Skin epidermis (tissue), 12 donors: ENCODE data around the gene RNF212B.

Experiments
- H3K27ac ChIP-seq, 21 experiments: fragments of 200-600 bp; sonication (generic) in 11 of 21; one replicate each; pipeline ENCODE4 v1.5.0; 2020; ENCODE audit warnings: mild to moderate bottlenecking in 3 of 21, inconsistent platforms in 2 of 21, moderate library complexity in 2 of 21
- H3K4me3 ChIP-seq, 7 experiments: fragments of 200-600 bp; sonication (generic) in 2 of 7; one replicate each; pipeline ENCODE4 v1.5.0; 2020; ENCODE audit warnings: inconsistent platforms in 2 of 7, mild to moderate bottlenecking in 2 of 7, moderate library complexity in 1 of 7

RNF212B gene

DNA sequence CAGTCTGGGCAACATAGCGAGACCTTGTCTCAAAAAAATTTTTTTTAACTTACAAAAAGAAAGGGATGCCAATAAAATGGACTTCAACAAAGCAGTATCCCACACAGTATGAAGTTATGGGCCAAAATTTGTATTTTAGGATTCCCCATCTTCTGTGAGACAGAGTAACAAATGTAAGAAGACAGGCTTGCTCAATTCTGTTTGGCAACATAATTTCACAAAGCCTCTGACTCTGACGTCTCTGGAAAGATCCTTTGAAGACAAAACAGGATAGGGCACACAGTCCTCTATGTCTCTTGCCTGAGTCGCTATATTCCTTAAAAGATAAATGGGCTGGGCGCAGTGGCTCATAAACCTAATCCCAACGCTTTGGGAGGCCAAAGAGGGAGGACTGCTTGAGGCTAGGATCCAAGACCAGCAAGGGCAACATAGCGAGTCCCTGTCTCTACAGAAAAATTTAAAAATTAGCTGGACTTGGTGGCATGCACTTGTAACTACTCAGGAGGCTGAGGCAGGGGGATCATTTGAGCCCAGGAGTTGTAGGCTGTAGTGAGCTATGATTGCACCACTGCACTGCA is 49.3 kb downstream of the RNF212B start:
- peak overlapping the region in 20 of 21 experiments; percentile 18 to 94 (median 88) for H3K27ac ChIP-seq
- peak overlapping the region; percentile 61 to 99 (median 84) for H3K4me3 ChIP-seq

DNA sequence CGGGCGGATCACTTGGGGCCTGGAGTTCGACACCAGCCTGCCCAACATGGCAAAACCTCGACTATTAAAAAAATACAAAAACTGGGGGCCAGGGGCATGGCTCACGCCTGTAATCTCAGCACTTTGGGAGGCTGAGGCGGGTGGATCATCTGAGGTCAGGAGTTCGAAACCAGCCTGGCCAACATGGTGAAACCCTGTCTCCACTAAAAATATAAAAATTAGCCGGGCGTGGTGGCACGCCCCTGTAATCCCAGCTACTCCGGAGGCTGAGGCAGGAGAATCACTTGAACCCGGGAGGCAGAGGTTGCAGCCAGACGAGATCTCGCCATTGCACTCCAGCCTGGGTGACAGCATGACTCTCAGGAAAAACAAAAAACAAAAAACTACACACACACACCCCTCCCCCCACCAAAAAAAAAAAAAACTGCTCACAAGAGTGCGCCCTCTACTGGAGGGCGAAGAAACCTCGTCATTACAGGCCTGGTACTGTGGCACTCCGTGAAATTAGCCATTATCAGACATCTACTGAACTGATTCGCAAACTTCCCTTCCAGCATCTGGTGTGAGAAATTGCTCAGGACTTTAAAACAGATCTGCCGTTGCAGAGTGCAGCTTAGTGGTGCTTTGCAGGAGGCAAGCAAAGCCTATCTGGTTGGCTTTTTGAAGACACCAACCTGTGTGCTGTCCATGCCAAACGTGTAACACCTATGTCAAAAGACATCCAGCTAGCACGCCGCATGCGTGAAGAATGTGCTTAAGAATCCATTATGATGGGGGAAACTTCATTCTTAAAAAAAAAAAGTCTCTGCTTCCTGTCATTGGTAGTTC is 57.2 kb downstream of the RNF212B start:
- no peak overlapping the region for H3K4me3 ChIP-seq
- no peak overlapping the region for H3K27ac ChIP-seq

DNA sequence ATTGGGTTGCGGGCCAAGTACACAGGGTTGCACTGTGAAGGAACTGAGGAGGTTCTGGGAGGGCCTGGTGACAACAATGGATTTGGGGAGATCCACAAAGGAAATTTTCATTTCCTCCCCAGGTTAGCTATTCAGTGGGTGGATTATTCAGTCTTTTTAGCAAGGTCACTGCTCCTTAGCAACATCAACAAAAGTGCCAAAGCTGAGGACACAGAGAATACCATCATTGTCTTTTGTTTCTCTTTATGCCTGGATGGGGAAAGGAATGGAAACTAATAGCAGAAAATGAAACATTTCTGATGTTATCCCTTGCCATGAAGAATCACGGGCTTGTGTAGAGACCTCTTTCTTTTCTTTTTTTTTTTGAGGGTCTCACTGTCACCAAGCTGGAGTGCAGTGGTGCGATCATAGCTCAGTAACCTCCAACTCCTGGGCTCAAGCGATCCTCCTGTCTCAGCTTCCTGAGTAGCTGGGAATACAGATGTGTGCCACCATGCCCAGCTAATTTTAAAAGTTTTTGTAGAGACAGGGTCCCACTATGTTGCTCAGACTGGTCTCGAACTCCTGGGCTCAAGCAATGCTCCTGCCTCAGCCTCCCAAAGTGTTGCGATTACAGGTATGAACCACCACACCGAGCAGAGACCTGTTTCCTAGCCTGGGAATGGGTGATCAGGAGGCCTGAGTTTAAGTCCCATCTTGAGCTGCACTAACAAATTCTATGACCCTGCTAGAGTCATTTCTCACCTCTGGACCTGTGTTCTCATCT is 58.5 kb downstream of the RNF212B start:
- no peak overlapping the region for H3K4me3 ChIP-seq
- peak overlapping the region in 2 of 21 experiments; percentile 28 to 94 for H3K27ac ChIP-seq

DNA sequence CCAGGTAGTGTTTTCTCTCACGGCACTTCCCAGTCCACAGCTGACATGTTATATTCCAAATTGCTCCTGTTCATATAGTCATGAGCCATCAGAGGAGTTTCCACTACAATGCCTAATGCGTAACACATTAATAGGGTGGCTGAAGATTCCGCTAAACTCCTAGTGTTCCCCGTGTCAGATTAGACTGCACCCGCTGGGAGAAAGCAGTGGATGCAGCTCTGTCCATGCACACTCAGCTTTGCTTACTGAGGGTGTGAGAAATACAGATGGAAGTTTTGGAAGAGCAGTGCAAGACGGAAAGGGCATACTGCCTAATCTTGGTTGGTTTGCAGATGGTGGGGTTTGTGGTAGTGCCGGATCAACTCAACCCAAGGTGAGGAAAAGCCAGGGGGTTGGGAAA is 59.4 kb downstream of the RNF212B start:
- H3K4me3 ChIP-seq = no peak overlapping the region
- H3K27ac ChIP-seq = peak overlapping the region in 10 of 21 experiments; percentile 5 to 98 (median 94)

DNA sequence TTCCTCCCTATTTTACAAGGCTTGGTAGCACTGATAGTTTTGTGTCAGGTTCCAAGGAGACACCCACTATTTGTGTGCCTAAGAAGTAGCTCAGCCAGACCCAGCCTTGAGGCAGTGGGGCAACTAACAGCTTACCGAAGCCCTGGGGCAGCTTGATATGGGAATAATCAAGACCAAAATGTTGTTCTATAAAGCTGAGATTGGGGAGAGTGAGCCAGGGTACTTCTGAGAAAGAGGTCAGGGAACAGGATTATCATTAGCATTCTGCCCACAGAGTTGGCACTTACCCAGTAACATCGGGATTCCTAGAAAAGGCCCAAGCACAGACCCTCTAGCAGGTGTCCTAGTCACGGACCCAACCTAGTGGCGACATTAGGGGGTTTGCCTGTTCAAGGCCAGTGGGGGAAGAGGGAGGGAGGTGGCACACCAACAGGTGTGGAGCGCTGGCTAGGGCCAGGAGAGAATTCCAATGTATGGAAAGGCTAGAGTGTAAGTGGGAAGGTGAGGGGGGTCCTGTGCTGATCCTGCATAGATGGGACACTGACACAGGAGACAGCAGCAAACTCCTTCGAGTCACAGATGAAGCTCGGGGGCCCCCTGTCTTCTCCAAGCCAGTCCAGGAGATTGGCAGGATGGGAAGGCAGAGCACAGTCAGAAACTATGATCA is 60.0 kb downstream of the RNF212B start:
- peak overlapping the region in 15 of 21 experiments; percentile 5 to 98 (median 93) for H3K27ac ChIP-seq

DNA sequence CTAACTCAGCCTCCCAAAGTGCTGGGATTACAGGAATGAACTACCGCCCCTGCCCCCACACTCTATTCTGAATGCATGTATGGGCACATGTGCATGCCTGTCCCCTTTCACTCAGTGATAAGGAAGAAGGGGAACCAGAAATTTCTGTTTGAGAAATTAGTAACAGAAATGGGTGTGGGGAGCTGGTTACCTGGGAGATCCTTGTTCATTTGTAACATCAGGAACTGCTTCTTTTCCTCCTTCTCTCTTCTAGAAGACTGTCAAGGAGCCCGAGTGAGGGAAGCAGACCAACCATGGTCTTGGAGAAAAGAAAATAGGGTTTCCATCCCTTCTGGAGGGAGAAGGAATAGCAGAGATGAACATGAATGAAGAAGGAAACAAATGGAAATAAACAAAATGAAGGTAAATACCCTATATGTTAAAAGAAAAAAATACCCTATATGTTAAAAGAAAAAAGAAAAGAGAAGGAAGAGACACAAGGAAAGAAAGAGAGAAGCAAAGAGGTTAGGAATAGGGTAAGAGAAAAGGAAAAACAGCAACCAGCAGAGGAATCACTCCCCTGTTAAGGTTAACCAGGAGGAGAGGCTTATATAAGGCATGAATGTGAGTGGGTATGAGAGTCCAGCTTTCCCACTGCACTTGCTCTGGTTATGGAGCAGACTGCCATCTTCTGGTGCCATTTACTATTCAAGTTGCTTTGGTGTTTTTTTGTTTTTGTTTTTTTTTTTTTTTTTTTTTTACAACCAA is 61.6 kb downstream of the RNF212B start:
- Histone ChIP-seq H3K27ac (peak overlapping the region in 20 of 21 experiments; percentile 20 to 99 (median 93)), H3K4me3 (peak overlapping the region in 1 of 7 experiments; percentile 85)

More for the DNA sequence above, 60.0 kb downstream of the RNF212B start:
- no peak overlapping the region for H3K4me3 ChIP-seq

DNA sequence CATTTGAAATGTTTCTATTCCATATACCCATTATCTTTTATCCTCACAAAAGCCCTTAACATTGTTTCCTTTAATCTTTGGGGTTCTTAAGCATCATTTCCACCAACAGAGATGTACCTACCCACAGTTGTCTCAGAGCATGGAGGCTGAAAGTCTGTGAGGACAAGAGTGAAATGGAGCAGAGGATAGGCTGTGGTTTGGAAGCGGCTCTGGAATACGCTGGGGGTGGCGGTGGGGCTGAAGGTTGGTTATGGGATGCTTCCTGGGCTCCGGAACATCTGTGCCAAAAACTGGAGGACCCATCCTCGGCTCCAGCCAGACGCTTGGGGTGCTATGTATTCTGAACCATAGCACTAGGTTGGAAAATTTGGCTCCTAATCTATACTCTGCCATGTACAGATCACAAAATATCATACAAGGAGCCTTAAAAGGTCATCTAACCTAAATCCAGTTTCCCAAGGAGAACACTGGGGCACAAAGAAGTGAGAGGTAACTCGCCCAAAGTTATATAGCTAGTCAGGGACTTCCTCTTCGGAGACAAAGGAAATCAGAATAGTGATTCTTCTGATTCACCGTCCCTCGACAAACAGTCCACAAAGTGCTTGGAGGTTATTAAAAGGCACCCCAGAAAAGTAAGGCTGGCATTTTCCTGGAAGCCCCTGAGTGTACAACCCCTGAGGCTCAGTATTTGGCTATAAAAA is 62.4 kb downstream of the RNF212B start:
- H3K4me3 ChIP-seq = peak overlapping the region; percentile 56 to 85 (median 72)
- H3K27ac ChIP-seq = peak overlapping the region; percentile 85 to 99 (median 94)

DNA sequence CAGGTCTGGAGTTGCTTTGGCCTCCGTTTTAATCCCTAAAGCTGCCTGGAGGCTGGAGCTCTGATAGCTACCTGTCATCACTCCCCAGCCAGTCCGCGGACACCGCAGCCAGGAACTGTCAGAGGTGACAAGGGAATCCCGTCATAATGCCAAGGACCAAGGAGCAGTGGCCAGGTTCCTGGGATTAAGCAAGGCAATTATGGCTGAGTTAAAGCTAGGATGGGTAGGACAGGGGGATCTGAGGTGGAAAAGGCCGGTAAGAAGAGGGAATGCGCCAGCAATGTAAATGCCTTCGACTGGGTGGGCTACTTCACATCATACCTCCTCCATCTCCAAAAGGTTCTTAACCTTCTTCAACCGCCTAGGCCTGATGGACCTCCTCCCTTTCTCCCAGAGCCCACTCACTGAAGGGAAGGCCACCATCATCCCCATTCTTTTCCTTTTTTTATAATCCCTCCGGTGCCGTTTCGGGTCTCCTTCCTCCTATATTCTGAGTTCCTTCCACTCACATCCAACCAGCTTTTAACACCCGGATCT is 63.0 kb downstream of the RNF212B start:
- Histone ChIP-seq H3K4me3 (peak overlapping the region; percentile 56 to 85 (median 72)), H3K27ac (peak overlapping the region; percentile 85 to 99 (median 94))

DNA sequence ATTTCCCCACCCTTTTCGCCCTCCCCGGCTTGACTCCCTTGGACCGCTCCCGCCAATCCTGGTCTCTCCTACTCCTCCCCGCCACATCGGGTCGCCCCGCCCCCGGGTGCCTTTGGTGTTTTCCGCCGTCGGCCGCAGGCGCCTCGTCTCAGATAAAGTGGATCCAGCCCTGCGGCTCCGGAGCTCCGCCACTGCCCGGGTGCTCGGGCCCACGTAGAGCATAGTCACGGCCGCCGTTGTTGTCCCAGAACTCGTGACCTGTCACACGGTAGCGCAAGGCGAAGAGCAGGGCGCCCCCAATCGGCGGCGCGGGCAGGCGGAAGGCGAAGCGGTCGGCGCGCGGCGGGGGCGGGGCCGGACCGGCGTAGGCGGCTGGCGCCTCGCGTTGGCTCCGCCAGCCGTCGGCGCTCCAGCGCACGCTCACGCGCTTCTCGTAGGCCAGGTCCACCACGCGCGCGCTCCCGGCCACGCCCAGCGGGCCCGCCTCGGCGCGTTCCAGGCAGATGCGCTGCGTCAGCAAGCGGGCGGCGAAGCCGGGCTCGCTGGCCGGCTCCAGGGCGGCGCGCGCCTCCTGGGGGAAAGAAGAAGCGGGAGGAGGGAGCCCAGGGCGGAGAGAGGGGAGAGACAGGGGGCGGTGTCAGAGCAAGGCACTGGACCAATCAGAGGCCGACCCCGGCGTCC is 63.7 kb downstream of the RNF212B start:
- Histone ChIP-seq H3K4me3 (peak overlapping the region; percentile 59 to 85 (median 77)), H3K27ac (peak overlapping the region; percentile 85 to 99 (median 94))

DNA sequence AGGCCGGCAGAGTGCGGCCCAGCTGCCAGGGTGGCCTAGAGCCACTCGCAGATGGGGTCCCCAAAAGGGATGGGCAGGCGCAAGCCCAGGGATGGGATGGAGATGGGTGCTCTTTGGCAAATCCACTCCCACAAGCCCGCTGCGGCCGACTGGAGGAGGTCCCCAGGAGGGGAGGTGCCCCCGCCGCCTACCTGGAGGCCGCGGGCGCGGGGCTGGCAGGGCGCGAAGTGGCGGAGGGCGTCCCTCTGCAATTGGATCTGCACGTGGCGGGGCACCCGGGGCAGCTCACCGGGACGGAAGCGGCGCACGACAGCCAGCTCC is 64.2 kb downstream of the RNF212B start:
- H3K4me3 ChIP-seq = peak overlapping the region; percentile 59 to 85 (median 77)
- H3K27ac ChIP-seq = peak overlapping the region; percentile 83 to 99 (median 94)

DNA sequence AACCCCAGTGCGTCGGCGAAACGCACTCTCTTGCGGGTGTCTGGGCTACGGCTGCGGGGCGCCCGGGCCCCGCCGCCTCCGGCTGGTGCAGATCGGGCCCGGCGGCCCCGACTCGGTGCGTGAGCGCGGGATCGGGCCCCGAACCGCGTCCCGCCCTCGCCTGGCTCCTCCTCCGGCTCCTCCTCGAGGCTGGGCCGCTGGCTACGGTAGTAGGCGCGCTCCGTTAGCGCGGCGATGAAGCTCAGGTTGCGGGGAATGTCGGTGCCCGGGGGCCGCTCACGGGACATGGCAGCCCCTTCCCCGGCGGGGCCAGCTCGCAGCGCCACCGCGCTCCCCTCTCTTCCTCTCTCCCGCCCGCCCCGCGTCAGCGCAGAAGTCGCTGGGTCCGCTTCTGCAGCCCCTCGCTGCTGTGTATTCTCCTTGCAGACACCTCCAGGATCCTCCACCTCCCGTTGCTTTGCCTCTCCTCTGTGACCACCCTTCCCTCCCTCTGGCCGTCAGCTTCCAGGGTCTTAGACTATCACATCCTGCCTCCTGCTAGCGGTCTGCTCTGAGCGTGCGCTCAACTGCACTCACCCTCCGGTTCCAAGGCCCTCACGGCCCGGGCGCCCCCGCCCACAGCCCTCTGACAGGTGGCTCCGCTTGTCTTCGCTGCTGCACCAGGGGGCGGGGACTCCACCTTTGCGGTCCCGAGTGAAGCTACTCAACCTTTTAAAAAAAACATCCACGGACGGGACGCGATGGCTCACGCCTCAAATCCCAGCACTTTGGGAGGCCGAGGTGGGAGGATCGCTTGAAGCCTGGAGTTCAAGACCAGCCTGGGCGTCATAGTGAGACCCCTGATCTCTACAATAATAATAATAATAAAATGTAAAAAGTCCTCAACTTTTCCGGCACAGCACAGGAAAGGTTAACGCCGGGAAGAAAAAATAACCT is 64.8 kb downstream of the RNF212B start, which contains the start of gene PPP1R3E:
Gene PPP1R3E, minus strand, starts transcription at position 570 of the 936 bp plus-strand sequence. Its CDS starts 283 bp downstream, at position 287.
- Histone ChIP-seq H3K4me3 (peak within 1 kb of the TSS; percentile 59 to 85 (median 77)), H3K27ac (peak within 1 kb of the TSS; percentile 83 to 99 (median 94))

DNA sequence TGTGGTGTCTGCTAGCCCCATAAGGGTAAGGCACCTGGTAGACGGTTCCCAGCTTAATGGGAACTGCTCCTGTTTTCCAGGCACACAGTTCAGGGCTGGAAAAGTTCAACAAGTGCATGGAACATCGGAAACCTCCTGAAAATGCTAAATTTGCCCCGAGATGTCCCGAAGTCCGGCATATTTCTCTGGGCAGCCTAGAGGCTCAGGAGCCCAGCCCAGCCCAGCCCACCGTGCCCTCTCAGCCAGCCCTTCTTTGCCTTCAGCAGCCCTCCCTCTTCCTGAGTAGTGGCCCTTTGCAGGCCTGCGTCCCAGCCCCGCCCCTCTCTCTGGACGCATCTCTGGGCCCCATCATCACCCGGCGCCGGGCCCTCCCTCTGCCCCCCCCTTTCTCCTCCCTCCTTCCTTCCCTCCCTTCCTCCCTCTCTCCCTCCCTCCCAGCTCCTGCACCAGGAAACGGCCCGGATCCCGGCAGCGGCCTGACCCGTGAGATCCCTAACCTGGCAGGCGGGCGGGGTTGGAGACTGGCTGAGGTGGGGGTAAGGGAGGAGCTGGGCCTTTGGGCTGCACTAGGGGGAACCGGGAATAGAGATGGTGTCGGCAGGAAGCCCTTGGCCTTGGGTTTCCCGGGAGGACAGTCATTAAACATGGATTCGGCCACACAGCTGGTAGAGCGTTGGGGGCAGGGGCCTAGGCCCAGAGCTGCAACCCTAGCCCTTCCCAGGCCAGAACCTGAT is 68.8 kb downstream of the RNF212B start, which contains the start of gene BCL2L2:
Gene BCL2L2, plus strand, starts transcription at position 422 of the 734 bp plus-strand sequence. CDS start 935 bp downstream, outside the sequence.
- peak within 1 kb of the TSS; percentile 69 to 95 (median 89) for H3K27ac ChIP-seq
- H3K4me3 ChIP-seq = peak within 1 kb of the TSS; percentile 43 to 69 (median 58)

DNA sequence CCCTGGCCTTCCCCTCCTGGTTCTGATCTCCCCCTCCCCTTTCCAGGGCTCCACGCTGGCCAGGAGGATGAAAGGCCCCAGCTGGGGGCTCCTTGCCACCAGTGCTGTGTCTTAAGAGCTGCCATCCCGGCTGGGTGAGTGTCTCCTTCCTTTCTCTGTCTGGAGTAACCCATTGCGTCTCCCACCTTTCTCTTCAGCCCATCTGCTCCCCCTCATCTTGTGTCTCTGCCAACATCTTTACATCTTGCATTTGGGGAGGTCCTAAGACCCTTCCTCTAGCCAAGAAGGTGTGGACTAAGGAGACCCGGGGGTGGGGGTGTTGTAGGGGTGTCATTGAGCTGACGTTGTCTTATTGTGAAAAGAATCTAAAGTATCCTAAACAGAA is 69.4 kb downstream of the RNF212B start:
- Histone ChIP-seq H3K4me3 (peak overlapping the region; percentile 43 to 69 (median 58)), H3K27ac (peak overlapping the region; percentile 69 to 95 (median 89))

DNA sequence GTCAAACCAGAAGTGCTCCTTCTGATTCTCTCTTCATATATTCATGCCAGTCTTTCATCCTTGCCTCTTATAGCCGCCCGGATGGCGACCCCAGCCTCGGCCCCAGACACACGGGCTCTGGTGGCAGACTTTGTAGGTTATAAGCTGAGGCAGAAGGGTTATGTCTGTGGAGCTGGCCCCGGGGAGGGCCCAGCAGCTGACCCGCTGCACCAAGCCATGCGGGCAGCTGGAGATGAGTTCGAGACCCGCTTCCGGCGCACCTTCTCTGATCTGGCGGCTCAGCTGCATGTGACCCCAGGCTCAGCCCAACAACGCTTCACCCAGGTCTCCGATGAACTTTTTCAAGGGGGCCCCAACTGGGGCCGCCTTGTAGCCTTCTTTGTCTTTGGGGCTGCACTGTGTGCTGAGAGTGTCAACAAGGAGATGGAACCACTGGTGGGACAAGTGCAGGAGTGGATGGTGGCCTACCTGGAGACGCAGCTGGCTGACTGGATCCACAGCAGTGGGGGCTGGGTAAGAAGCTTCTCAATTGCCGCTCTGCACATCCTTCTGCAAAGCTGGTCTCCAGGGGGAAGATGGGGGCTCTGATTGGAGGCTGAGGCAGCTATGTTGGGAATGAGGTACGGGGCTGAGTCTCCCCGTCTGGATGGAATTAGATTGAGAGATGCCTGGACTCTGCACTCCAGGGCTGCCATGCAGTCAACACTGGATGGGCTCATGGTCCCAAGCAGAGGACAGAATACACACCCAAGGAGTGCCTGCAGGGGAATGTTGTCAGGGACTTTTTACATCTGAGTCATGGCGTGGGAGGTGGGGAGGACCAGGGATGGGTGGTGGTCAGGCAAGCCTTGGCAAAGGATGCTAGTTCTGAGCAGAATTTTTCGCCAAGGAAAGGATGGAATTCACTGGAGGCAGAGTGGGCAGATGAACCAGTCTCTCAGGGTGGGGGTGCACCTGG is 70.2 kb downstream of the RNF212B start:
- Histone ChIP-seq H3K4me3 (peak overlapping the region; percentile 43 to 69 (median 58)), H3K27ac (peak overlapping the region in 18 of 21 experiments; percentile 81 to 95 (median 90))
